DMS53 treated with DMSO at 0.1 percent for 48 hours (cell line): ENCODE results near the gene ARHGAP1.
"Not testable (repeated sequence)": the region's sequence is repeated elsewhere in the genome, so short reads cannot be mapped to it uniquely, and the experiment has no call there.

Experiments
- DNase-seq: peaks from one replicate; lab custom pipeline; 2025; ENCODE audit not compliant: unreplicated experiment; lab: John Stamatoyannopoulos, UW

ARHGAP1 gene

GRCh38 chr11:46724088-46724487, 23.7 kb upstream of the ARHGAP1 start:
- DNase-seq: no peak

DNA sequence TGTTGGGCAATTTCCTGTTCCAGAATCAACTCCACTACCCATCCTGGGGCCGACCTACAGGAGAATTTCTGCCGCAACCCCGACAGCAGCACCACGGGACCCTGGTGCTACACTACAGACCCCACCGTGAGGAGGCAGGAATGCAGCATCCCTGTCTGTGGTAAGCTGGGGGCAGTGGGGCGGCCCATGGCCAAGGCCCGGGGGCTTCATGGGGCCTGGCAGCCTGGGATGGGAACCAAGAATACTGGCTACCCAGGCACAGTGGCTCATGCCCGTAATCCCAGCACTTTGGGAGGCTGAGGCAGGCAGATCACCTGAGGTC, 22.9 kb upstream of the ARHGAP1 start:
- DNase-seq: no peak

DNA sequence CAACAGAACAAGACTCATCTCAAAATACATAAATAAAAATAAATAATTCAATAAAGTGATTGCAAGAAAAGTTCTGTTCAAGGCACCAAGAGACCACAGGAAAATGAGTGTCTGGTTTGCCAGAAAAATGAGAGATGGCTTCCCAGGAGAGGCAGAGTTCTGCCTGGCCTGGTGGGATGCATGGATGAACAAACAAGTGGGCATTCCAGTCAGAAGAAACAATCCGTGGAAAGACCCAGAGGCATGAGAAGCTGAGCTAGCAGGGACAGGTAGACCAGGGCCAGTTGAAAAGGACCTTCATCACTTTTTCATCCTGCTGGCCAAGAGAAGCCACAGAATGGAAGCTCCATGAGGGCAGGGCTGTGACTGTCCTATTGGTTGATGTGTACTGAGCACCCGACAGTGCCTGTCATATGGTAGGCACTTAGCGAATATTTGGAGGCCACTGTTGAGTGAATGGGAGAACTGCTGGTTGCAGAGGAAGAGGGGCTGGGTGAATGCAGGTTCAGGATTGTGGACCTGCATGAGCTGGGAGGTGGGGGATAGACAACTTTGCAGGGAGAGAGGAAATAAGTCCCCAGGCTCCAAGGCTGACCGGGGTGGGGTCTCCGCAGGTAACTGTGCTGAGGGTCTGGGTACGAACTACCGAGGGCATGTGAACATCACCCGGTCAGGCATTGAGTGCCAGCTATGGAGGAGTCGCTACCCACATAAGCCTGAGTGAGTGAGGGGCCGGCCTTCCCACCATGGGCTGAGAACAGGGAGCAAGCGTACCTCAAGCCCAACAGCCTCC, 22.3 kb upstream of the ARHGAP1 start:
- DNase-seq: no peak

- DNase-seq: no peak
Measured at GRCh38 chr11:46721286-46721685, 20.9 kb upstream of the ARHGAP1 start.

- DNase-seq: no peak
Measured at GRCh38 chr11:46719543-46720218, 19.3 kb upstream of the ARHGAP1 start.

- DNase-seq: no peak
Measured at GRCh38 chr11:46719048-46719542, 18.7 kb upstream of the ARHGAP1 start, which contains the start of gene F2. F2 (plus strand) TSS chr11:46719213; CDS start chr11:46719236, 23 bp downstream.

- peak; percentile 71 for DNase-seq
Measured at GRCh38 chr11:46718155-46719019, 18.0 kb upstream of the ARHGAP1 start.

DNA sequence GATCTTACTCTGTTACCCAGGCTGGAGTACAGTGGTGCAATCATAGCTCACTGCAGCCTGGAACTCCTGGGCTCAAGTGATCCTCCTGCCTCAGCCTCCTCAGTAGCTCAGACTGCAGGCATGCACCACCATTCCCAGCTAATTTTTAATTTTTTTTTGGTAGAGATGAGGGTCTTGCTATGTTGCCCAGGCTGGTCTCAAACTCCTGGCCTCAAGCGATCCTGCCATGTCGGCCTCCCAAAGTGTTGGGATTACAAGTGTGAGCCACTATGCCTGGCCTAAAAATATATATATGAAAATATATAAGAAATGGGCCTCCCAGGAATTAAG, 17.4 kb upstream of the ARHGAP1 start:
- not testable (repeated sequence) for DNase-seq

DNA sequence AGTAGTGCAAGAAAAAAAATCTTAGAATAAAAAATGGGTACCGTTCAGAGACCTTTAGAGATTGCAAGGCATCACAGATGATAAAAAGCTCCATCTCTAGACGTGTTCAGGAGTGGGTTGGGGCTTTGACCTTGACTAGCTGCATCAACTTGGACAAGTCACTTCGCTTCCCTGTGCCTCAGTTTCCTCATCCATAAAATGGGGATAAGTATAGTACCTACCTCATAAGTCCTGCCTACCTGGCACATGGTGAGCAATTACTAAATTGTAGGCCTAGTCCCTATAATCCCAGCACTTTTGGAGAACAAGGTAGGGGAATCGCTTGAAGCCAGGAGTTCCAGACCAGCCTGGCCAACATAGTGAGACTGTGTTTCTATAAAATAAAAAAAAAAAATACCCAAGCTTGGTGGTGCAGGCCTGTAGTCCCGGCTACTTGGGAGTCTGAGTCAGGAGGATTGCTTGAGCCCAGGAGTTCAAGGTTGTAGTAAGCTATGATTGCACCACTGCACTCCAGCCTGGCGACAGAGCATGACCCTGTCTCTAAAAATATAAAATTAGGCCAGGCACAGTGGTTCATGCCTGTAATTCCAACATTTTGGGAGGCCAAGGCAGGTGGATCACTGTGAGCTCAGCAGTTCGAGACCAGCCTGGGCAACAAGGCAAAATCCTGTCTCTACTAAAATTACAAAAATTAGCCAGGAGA, 12.6 kb upstream of the ARHGAP1 start:
- DNase-seq: no peak

- no peak for DNase-seq
Measured at GRCh38 chr11:46711303-46711702, 10.9 kb upstream of the ARHGAP1 start.

- DNase-seq: no peak
Measured at GRCh38 chr11:46710821-46711269, 10.4 kb upstream of the ARHGAP1 start.

DNA sequence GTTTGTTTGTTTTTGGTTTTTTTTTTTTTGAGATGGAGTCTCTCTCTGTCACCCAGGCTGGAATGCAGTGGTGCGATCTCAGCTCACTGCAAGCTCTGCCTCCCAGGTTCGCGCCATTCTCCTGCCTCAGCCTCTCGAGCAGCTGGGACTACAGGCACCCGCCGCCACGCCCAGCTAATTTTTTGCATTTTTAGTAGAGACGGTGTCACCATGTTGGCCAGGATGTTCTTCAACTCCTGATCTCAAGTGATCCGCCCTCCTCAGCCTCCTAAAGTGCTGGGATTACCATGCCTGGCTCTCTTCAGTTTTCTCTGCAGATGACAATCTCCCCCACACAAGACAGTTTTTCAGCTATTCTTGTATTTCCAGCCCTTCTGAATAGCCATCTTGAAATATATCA, 8.9 kb upstream of the ARHGAP1 start:
- not testable (repeated sequence) for DNase-seq

- DNase-seq: no peak
Measured at GRCh38 chr11:46706886-46707285, 6.5 kb upstream of the ARHGAP1 start.

DNA sequence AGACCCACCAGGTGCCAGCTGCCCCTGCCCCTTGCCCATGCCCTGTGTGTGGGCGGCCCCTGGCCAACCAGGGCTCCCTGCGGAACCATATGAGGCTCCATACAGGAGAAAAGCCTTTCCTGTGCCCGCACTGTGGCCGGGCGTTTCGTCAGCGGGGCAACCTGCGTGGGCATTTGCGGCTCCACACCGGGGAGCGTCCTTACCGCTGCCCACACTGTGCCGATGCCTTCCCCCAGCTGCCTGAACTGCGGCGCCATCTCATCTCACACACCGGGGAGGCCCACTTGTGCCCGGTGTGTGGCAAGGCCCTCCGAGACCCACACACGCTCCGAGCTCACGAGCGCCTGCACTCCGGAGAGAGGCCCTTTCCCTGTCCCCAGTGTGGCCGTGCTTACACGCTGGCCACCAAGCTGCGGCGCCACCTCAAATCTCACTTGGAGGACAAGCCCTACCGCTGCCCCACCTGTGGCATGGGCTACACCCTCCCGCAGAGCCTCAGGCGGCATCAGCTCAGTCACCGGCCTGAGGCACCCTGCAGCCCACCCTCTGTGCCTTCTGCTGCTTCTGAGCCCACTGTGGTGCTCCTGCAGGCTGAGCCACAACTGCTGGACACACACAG, 4.8 kb upstream of the ARHGAP1 start:
- DNase-seq: no peak

- no peak for DNase-seq
Measured at GRCh38 chr11:46701078-46701654, 747 bp upstream of the ARHGAP1 start.

- DNase-seq: no peak
Measured at GRCh38 chr11:46698597-46698996, 1.8 kb downstream of the ARHGAP1 start.

GRCh38 chr11:46697723-46698122, 2.7 kb downstream of the ARHGAP1 start:
- DNase-seq: no peak

DNA sequence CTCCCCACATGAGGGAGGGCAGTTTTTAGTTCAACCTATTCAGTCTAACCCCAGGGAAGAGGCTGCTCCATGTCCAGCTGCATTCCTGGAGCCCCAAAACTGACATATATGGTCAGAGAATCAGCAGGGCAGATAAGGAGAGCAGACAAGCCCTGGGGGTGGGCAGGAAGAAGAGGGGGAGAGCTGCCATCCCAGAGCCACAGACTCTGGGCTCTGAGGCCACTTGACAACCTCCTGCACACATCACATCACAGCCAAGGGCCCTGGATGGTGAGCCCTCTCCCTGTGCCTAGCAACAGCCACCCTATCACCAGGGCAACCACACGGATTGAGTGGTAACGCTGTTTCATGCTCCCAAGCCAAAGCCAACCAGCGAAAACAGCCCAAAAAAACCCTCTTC, 3.1 kb downstream of the ARHGAP1 start:
- DNase-seq: no peak

- DNase-seq: no peak
Measured at GRCh38 chr11:46696212-46696558, 4.2 kb downstream of the ARHGAP1 start.
